Fibroblast of lung (primary cell): ENCODE results near the gene ASXL2. TPM values are rescaled to one million over a fixed set of nuclear protein-coding genes. Genes with fewer than 3 reads are reported as not detected.

Experiments used
- DNase-seq, 2 donors: peaks; one replicate each; pipeline versions ENCODE4 v3.0.0 to v3.0.0-alpha.2; 2010; ENCODE audit warnings: low read depth in 2 of 2
- H2AFZ ChIP-seq: 2 replicates; pipeline ENCODE4 v1.5.1; 2012; ENCODE audit warnings: low read length, control low read depth, inconsistent platforms
- H3K27ac ChIP-seq: 2 replicates; pipeline ENCODE4 v1.5.1; 2011; ENCODE audit warnings: low read length, control low read depth; ENCODE audit not compliant: insufficient read depth
- H3K27me3 ChIP-seq: 2 replicates; pipeline ENCODE4 v1.5.1; 2011; ENCODE audit warnings: mild to moderate bottlenecking, low read length; ENCODE audit not compliant: control insufficient read depth, insufficient read depth
- H3K36me3 ChIP-seq: 2 replicates; pipeline ENCODE4 v1.5.1; 2011; ENCODE audit warnings: low read length; ENCODE audit not compliant: control insufficient read depth, insufficient read depth
- H3K4me1 ChIP-seq: 2 replicates; pipeline ENCODE4 v1.5.1; 2011; ENCODE audit warnings: low read length; ENCODE audit not compliant: control insufficient read depth, insufficient read depth; ENCODE audit errors: extremely low read depth
- H3K4me2 ChIP-seq: 2 replicates; pipeline ENCODE4 v1.5.1; 2011; ENCODE audit warnings: low read length, control low read depth; ENCODE audit not compliant: insufficient read depth; ENCODE audit errors: extremely low read depth
- H3K4me3 ChIP-seq, 4 experiments: fragments of 200-600 bp in 1 of 4; sonication (generic) in 1 of 4; replicated peaks in 1 of 4; 2 replicates each; pipeline ENCODE4 v1.5.1; 2011 to 2016; ENCODE audit warnings: low read length in 4 of 4, low read depth in 3 of 4, mild to moderate bottlenecking in 3 of 4, control low read depth in 2 of 4, inconsistent platforms in 1 of 4, mixed read lengths in 1 of 4; ENCODE audit not compliant: insufficient read depth in 1 of 4; ENCODE audit errors: control extremely low read depth in 1 of 4
- H3K79me2 ChIP-seq: 2 replicates; pipeline ENCODE4 v1.5.1; 2012; ENCODE audit warnings: mild to moderate bottlenecking, low read length, inconsistent platforms; ENCODE audit not compliant: control insufficient read depth, insufficient read depth
- H3K9ac ChIP-seq: 2 replicates; pipeline ENCODE4 v1.5.1; 2011; ENCODE audit warnings: mild to moderate bottlenecking, low read length, control low read depth; ENCODE audit not compliant: insufficient read depth
- H3K9me3 ChIP-seq: 2 replicates; pipeline ENCODE4 v1.5.1; 2012; ENCODE audit warnings: low read depth, low read length; ENCODE audit not compliant: control insufficient read depth, insufficient read depth
- H4K20me1 ChIP-seq: 2 replicates; pipeline ENCODE4 v1.5.1; 2011; ENCODE audit warnings: low read length; ENCODE audit not compliant: control insufficient read depth, insufficient read depth; ENCODE audit errors: extremely low read depth
- EZH2 ChIP-seq: IDR thresholded peaks from 2 replicates; pipeline ENCODE4 v1.5.1; 2012; ENCODE audit warnings: low read length, control low read depth, mild to moderate bottlenecking; ENCODE audit errors: missing control alignments
- polyA plus RNA-seq, 2 donors: library from polyadenylated mRNA; depleted of rRNA in 1 of 2; stranded (reverse) in 1 of 2; unstranded in 1 of 2; fragments of >200 nt; gene quantifications; 2 replicates each; pipeline ENCODE4 v1.2.1, GENCODE V29; 2011 to 2012; ENCODE audit warnings: missing spikeins in 1 of 2
- total RNA-seq: library from RNA; depleted of rRNA; stranded (reverse); fragments of >200 nt; gene quantifications from 2 replicates; pipeline ENCODE4 v1.2.1, GENCODE V29; 2014
- TF ChIP-seq, protein P1 (sequence below), 2 donors: IDR thresholded peaks in 1 of 2; conservative IDR thresholded peaks in 1 of 2; 1 replicate in 1 of 2; 2 replicates in 1 of 2; pipeline ENCODE4 v1.5.1; 2011 to 2012; ENCODE audit warnings: low read length in 2 of 2, control low read depth in 1 of 2, inconsistent platforms in 1 of 2, low read depth in 1 of 2, mild to moderate bottlenecking in 1 of 2

Gene ASXL2
- total and polyA plus RNA-seq, 2 donors (not counting 1 experiment from before 2014, with no cell fraction given) = 5.9 to 16.6 TPM

DNA sequence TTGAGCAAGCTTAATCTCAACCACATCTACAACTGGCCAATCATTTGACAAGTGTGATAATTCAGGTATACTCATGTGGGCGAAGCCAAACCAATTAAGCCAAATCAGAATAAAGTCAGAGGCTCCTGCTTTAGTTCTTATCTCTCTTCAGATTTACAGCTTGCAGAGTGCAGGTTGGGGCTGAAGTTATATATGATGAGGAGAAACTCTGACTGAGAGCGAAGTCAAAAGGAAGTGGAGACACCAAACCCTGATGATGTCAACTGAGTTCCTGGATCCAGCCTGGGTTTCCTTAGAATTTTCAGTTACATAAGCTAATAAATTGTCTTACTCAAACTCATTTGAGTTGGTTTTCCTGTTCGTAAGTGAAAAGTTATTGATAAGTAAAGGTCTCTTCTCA is 73.9 kb downstream of the ASXL2 start:
- Histone ChIP-seq H3K36me3 (no peaks in the 10 kb centered on the region), H3K9ac (no peak overlapping the region), H3K27me3 (no peaks in the 10 kb centered on the region)

DNA sequence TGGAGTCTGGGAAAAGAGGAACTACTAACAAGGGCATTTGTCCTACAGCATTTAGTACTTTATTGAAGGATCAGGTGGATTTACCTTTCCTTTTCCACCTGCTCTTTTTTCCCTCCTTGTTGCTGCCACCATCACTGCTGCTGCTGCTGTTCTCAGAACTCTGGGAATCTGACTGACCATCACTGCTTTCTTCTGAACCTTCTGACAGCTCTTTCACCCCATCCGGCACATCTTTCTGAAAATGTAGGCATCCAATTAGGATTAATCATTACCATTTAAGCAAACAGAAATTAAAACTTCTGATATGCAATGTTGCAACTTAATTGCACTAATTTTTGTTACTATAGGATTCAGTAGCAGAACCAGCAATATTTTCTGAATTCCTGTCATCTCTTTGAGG is 79.0 kb downstream of the ASXL2 start:
- no peak overlapping the region for H3K9ac ChIP-seq
- TF ChIP-seq, protein P1, sequence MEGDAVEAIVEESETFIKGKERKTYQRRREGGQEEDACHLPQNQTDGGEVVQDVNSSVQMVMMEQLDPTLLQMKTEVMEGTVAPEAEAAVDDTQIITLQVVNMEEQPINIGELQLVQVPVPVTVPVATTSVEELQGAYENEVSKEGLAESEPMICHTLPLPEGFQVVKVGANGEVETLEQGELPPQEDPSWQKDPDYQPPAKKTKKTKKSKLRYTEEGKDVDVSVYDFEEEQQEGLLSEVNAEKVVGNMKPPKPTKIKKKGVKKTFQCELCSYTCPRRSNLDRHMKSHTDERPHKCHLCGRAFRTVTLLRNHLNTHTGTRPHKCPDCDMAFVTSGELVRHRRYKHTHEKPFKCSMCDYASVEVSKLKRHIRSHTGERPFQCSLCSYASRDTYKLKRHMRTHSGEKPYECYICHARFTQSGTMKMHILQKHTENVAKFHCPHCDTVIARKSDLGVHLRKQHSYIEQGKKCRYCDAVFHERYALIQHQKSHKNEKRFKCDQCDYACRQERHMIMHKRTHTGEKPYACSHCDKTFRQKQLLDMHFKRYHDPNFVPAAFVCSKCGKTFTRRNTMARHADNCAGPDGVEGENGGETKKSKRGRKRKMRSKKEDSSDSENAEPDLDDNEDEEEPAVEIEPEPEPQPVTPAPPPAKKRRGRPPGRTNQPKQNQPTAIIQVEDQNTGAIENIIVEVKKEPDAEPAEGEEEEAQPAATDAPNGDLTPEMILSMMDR (conservative IDR thresholded peaks at IDR 0.05 in 1 of 2, IDR thresholded peaks at IDR 0.05 in 1 of 2; ENCODE audit: low read depth in 1 of 2, low read length in 2 of 2) = no peak
- TF ChIP-seq EZH2 = no peak
- no peak overlapping the region for H2AFZ ChIP-seq
- H3K4me2 ChIP-seq = no peak overlapping the region
- no peaks in the 10 kb centered on the region for H3K27me3 ChIP-seq
- no peak for DNase-seq
- H3K36me3 ChIP-seq = no peaks in the 10 kb centered on the region
- H3K9me3 ChIP-seq = no peaks in the 10 kb centered on the region
- no peaks in the 10 kb centered on the region for H3K4me1 ChIP-seq
- no peak overlapping the region for H3K4me3 ChIP-seq
- H4K20me1 ChIP-seq = no peaks in the 10 kb centered on the region
- no peak overlapping the region for H3K27ac ChIP-seq
- no peaks in the 10 kb centered on the region for H3K79me2 ChIP-seq

More for the DNA sequence above, 73.9 kb downstream of the ASXL2 start:
- no peak overlapping the region for H3K4me2 ChIP-seq
- TF ChIP-seq EZH2 = no peak
- TF ChIP-seq, protein P1 (conservative IDR thresholded peaks at IDR 0.05 in 1 of 2, IDR thresholded peaks at IDR 0.05 in 1 of 2; ENCODE audit: low read depth in 1 of 2, low read length in 2 of 2) = no peak
- no peaks in the 10 kb centered on the region for H3K4me1 ChIP-seq
- H3K9me3 ChIP-seq = no peaks in the 10 kb centered on the region
- no peaks in the 10 kb centered on the region for H3K79me2 ChIP-seq
- no peak overlapping the region for H3K4me3 ChIP-seq
- no peak for DNase-seq
- no peak overlapping the region for H3K27ac ChIP-seq
- no peaks in the 10 kb centered on the region for H4K20me1 ChIP-seq
- H2AFZ ChIP-seq = no peak overlapping the region

DNA sequence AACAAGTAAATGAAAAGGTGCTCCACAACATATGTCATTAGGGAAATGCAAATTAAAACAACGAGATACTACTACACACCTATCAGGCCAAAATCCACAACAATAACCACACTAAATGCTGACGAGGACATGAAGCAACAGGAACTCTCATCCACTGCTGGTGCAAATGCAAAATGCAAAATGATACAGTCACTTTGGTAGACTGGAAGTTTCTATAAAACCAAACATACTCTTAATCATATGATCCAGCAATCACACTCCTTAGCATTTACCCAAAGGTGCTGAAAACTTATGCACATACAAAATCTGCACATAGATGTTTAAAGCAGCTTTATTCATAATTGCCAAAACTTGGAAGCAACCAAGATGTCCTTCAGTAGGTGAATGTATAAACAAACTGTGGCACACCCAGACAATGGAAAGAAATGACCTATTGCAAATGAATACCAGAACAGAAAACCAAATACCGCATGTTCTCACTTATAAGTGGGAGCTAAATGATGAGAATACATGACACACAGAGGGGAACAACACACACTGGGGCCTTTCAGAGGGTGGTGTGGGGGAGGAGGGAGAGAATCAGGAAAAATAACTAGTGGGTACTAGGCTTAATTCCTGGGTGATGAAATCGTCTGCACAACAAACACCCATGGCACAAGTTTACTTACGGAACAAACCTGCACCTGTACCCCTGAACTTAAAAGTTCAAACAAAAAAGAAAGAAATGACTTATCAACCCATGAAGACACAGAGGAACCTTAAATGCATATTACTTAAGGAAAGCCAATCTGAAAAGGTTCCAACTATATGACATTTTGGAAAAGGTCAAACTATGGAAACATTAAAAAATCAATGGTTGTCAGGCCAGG is 80.4 kb downstream of the ASXL2 start:
- H3K4me1 ChIP-seq = no peaks in the 10 kb centered on the region
- no peak overlapping the region for H2AFZ ChIP-seq
- no peak overlapping the region for H3K27ac ChIP-seq
- H3K27me3 ChIP-seq = no peaks in the 10 kb centered on the region
- H3K4me3 ChIP-seq = no peak overlapping the region
- no peaks in the 10 kb centered on the region for H3K36me3 ChIP-seq
- TF ChIP-seq EZH2 = no peak
- TF ChIP-seq, protein P1 (conservative IDR thresholded peaks at IDR 0.05 in 1 of 2, IDR thresholded peaks at IDR 0.05 in 1 of 2; ENCODE audit: low read depth in 1 of 2, low read length in 2 of 2) = no peak
- H4K20me1 ChIP-seq = no peaks in the 10 kb centered on the region
- no peaks in the 10 kb centered on the region for H3K9me3 ChIP-seq
- H3K79me2 ChIP-seq = no peaks in the 10 kb centered on the region
- H3K9ac ChIP-seq = no peak overlapping the region
- no peak for DNase-seq
- no peak overlapping the region for H3K4me2 ChIP-seq
